HepG2 (cell line): ENCODE data around the gene NAT14. TPM values are rescaled to one million over a fixed set of nuclear protein-coding genes. Genes with fewer than 3 reads are reported as not detected.
A peak's percentile ranks its signal among the peaks of the same experiment; 100 is the strongest.

Experiments used
- ATAC-seq: fragments of 200-7000 bp; cut with Tn5 transposase; 3 replicates; pipeline ENCODE4 v1.9.1; 2020; ENCODE audit warnings: mild to moderate bottlenecking, moderate library complexity
- BruUV-seq: library from RNA; stranded (reverse); fragments of 400-500 nt; replicated peaks from 2 replicates; lab custom pipeline; 2021; lab: Mats Ljungman, UMichigan
- CTCF ChIA-PET: fragments of 300-600 bp; formaldehyde crosslinking; extraction: SDS; loops from one replicate; lab custom pipeline; 2021; ENCODE audit warnings: low total read pairs, inconsistent platforms, low intra/inter-chr PET ratio; lab: Yijun Ruan, JAX
- POLR2A ChIA-PET: fragments of 350-600 bp; sonication (Branson Sonifier 250); formaldehyde crosslinking; loops from one replicate; lab custom pipeline; 2020; ENCODE audit warnings: antibody characterized with exemption, inconsistent platforms; lab: Yijun Ruan, JAX
- DNase-seq: peaks from one replicate; pipeline ENCODE4 v3.0.0-alpha.2; 2015; ENCODE audit warnings: low spot score
- FAIRE-seq: peaks from 3 replicates; lab custom pipeline; 2011; peaks lifted over from hg19 to GRCh38; lab: Jason Lieb, UNC
- H2AFZ ChIP-seq: one replicate; pipeline ENCODE4 v1.6.1; 2011; ENCODE audit warnings: low read length, inconsistent platforms
- H3K27ac ChIP-seq: fragments of 300-600 bp; 3 replicates; pipeline ENCODE4 v1.8.0; 2011; ENCODE audit warnings: mixed run types, mild to moderate bottlenecking, mixed read lengths, low read length, inconsistent platforms; ENCODE audit not compliant: insufficient read depth; ENCODE audit errors: extremely low read length
- H3K27me3 ChIP-seq, 2 experiments: fragments of 200-600 bp in 1 of 2; 2 replicates in 1 of 2; 3 replicates in 1 of 2; pipeline versions ENCODE4 v1.6.0 to v1.8.0; 2011; ENCODE audit warnings: low read length in 2 of 2, mild to moderate bottlenecking in 2 of 2, moderate library complexity in 2 of 2, inconsistent platforms in 1 of 2; ENCODE audit not compliant: insufficient read depth in 2 of 2, control insufficient read depth in 1 of 2
- H3K36me3 ChIP-seq, 2 experiments: fragments of 200-600 bp in 1 of 2; replicated peaks in 1 of 2; 2 replicates in 1 of 2; 3 replicates in 1 of 2; pipeline versions ENCODE4 v1.5.1 to v1.8.0; 2011; ENCODE audit warnings: low read length in 2 of 2, inconsistent platforms in 1 of 2; ENCODE audit not compliant: insufficient read depth in 2 of 2, control insufficient read depth in 1 of 2
- H3K4me1 ChIP-seq: 2 replicates; pipeline ENCODE4 v1.5.1; 2012; ENCODE audit warnings: low read length, inconsistent platforms; ENCODE audit not compliant: insufficient read depth
- H3K4me2 ChIP-seq: 2 replicates; pipeline ENCODE4 v1.6.0; 2011; ENCODE audit warnings: low read depth, low read length, inconsistent platforms
- H3K4me3 ChIP-seq, 3 experiments: fragments of 200-600 bp in 1 of 3; sonication (generic), shearing (Covaris generic) in 1 of 3; replicated peaks in 1 of 3; 2 replicates each; pipeline ENCODE4 v1.5.1; 2011 to 2016; ENCODE audit warnings: low read length in 3 of 3, inconsistent platforms in 2 of 3, low read depth in 2 of 3, mild to moderate bottlenecking in 2 of 3, control low read depth in 1 of 3, mixed read lengths in 1 of 3; ENCODE audit not compliant: insufficient read depth in 1 of 3
- H3K79me2 ChIP-seq: one replicate; pipeline ENCODE4 v1.6.1; 2011; ENCODE audit warnings: low read length, inconsistent platforms; ENCODE audit not compliant: insufficient read depth
- H3K9ac ChIP-seq: 2 replicates; pipeline ENCODE4 v1.6.0; 2011; ENCODE audit warnings: mild to moderate bottlenecking, low read depth, low read length, inconsistent platforms; ENCODE audit not compliant: insufficient read depth
- H3K9me3 ChIP-seq: 2 replicates; pipeline ENCODE4 v1.5.1; 2012; ENCODE audit warnings: mild to moderate bottlenecking, low read length
- H4K20me1 ChIP-seq: 2 replicates; pipeline ENCODE4 v1.6.0; 2011; ENCODE audit warnings: inconsistent platforms, mild to moderate bottlenecking, low read length, moderate library complexity; ENCODE audit not compliant: insufficient read depth
- ARNT ChIP-seq: fragments of 450-650 bp; IDR thresholded peaks from 2 replicates; pipeline ENCODE4 v1.6.1; 2017
- CBFB ChIP-seq: sonication (generic); formaldehyde crosslinking; IDR thresholded peaks from 2 replicates; pipeline ENCODE4 v1.4.0; 2020; ENCODE audit warnings: missing genetic modification reagents
- IRX3 ChIP-seq: sonication (generic); formaldehyde crosslinking; IDR thresholded peaks from 2 replicates; pipeline ENCODE4 v1.8.1; 2023; ENCODE audit warnings: mild to moderate bottlenecking, low read depth, missing genetic modification reagents, borderline replicate concordance
- MEIS2 ChIP-seq: sonication (generic); formaldehyde crosslinking; IDR thresholded peaks from 2 replicates; pipeline ENCODE4 v1.9.0; 2021; ENCODE audit warnings: mild to moderate bottlenecking, missing genetic modification reagents
- PRMT3 ChIP-seq: sonication (generic); formaldehyde crosslinking; IDR thresholded peaks from 2 replicates; pipeline ENCODE4 v1.8.1; 2022; ENCODE audit warnings: low read depth, mild to moderate bottlenecking, moderate library complexity, missing genetic modification reagents, borderline replicate concordance
- RBM22 ChIP-seq: fragments of 200-400 bp; formaldehyde crosslinking; optimal IDR thresholded peaks from 2 replicates; pipeline ENCODE3; 2017; ENCODE audit warnings: mild to moderate bottlenecking, low read length, moderate library complexity
- RFX5 ChIP-seq: IDR thresholded peaks from 2 replicates; pipeline ENCODE4 v1.6.1; 2011; ENCODE audit warnings: low read depth, low read length, improper control_type of control experiment
- SALL1 ChIP-seq: sonication (generic); formaldehyde crosslinking; IDR thresholded peaks from 2 replicates; pipeline ENCODE4 v1.8.0; 2022; ENCODE audit warnings: mild to moderate bottlenecking, missing genetic modification reagents
- SAP130 ChIP-seq: IDR thresholded peaks from 2 replicates; pipeline ENCODE4 v1.6.1; 2016; ENCODE audit warnings: low read depth
- SOX6 ChIP-seq, 2 experiments: fragments of 450-650 bp in 1 of 2; sonication (generic) in 1 of 2; formaldehyde crosslinking in 1 of 2; IDR thresholded peaks; 2 replicates each; pipeline versions ENCODE4 v1.4.0 to v1.6.1; 2017 to 2020; ENCODE audit warnings: antibody characterized with exemption in 1 of 2, mild to moderate bottlenecking in 1 of 2, missing genetic modification reagents in 1 of 2
- ZBTB14 ChIP-seq: sonication (generic); formaldehyde crosslinking; IDR thresholded peaks from 2 replicates; pipeline ENCODE4 v1.4.0; 2020; ENCODE audit warnings: missing genetic modification reagents
- ZBTB7A ChIP-seq: sonication (generic); formaldehyde crosslinking; IDR thresholded peaks from 2 replicates; pipeline ENCODE4 v1.8.0; 2022; ENCODE audit warnings: mild to moderate bottlenecking, missing genetic modification reagents
- ZNF121 ChIP-seq: sonication (generic); formaldehyde crosslinking; IDR thresholded peaks from 2 replicates; pipeline ENCODE4 v1.5.0; 2020; ENCODE audit warnings: mild to moderate bottlenecking, missing genetic modification reagents
- ZNF547 ChIP-seq: sonication (generic); formaldehyde crosslinking; IDR thresholded peaks from 2 replicates; pipeline ENCODE4 v1.5.1; 2020; ENCODE audit warnings: mild to moderate bottlenecking, missing genetic modification reagents
- ZNF83 ChIP-seq: sonication (generic); formaldehyde crosslinking; IDR thresholded peaks from 2 replicates; pipeline ENCODE4 v1.4.0; 2020; ENCODE audit warnings: missing genetic modification reagents, mild to moderate bottlenecking, borderline replicate concordance
- ZZZ3 ChIP-seq: sonication (generic); formaldehyde crosslinking; IDR thresholded peaks from 2 replicates; pipeline ENCODE4 v1.4.0; 2020; ENCODE audit warnings: missing genetic modification reagents, mild to moderate bottlenecking, borderline replicate concordance
- WGBS: methylation state at CpG from one replicate; pipeline ENCODE4 v1.1.6; 2017; ENCODE audit warnings: low lambda C conversion rate; 5-methylcytosine and 5-hydroxymethylcytosine counted together
- in situ Hi-C: cut with HindIII; loops from 2 replicates; pipeline ENCODE4 v1.10.0; 2017; ENCODE audit warnings: low pct_unique_long_range_greater_than_20kb; ENCODE audit not compliant: extremely low pct_ligation_motif_present
- intact Hi-C: fragments of 100-400 bp; cut with micrococcal nuclease; formaldehyde crosslinking; loops from one replicate; pipeline ENCODE4 v1.10.0; 2022; ENCODE audit not compliant: unreplicated experiment
- polyA plus RNA-seq, 8 experiments: library from polyadenylated mRNA; depleted of rRNA in 3 of 8; stranded (reverse) in 7 of 8; unstranded in 1 of 8; fragments of >200 nt; fragmentation: Illumina TruSeq in 4 of 8; extraction: Trizol in 4 of 8; gene quantifications; 2 replicates each; pipeline versions ENCODE4 v1.2.1 to v1.2.3, GENCODE V29; 2011 to 2016; ENCODE audit warnings: low read depth in 4 of 8, missing spikeins in 1 of 8, mixed read lengths in 1 of 8; ENCODE audit not compliant: insufficient read depth in 1 of 8
- total RNA-seq, 5 experiments: library from RNA; depleted of rRNA; stranded (reverse); fragments of >200 nt; fragmentation: Illumina TruSeq; extraction: Trizol; gene quantifications; 2 replicates each; pipeline ENCODE4 v1.2.3, GENCODE V29; 2016; ENCODE audit warnings: low read depth in 1 of 5
- TF ChIP-seq, protein P1 (sequence below): sonication (generic); formaldehyde crosslinking; IDR thresholded peaks from 2 replicates; pipeline ENCODE4 v1.5.0; 2020; ENCODE audit warnings: mild to moderate bottlenecking, missing genetic modification reagents
- TF ChIP-seq, protein P2 (sequence below): sonication (generic); formaldehyde crosslinking; IDR thresholded peaks from 2 replicates; pipeline ENCODE4 v1.5.1; 2020; ENCODE audit warnings: missing genetic modification reagents, mild to moderate bottlenecking, borderline replicate concordance

The NAT14 gene
- total and polyA plus RNA-seq, 2 of the 13 experiments (the other 11 are each of a cell fraction or from before 2014, with no cell fraction given): 20.7 to 22.3 TPM

DNA sequence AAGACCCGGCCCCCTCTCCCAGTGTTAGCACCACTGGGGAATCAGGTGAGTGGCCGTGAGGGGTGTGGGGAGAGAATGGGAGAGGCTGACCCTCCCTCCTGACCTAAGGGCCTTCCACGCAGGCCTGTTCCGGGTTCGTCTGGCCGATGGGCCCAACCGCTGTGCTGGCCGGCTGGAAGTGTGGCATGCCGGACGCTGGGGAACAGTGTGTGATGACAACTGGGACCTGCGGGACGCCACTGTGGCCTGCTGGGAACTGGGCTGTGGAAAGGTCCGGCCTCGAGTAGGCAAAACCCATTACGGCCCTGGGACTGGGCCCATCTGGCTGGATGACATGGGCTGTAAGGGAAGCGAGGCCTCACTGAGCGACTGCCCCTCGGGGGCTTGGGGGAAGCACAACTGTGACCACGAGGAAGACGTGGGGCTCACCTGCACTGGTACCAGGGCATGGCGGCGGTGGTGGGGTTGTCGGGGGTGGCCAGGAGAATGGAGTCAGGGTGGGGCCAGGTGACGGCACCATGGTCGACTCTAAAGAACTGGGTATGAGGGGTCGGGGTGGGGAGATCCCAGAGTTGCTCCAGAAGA lies 15.5 kb downstream of the NAT14 start (continued):
- TF ChIP-seq ZNF547: no peak

- no peak for FAIRE-seq
- H3K36me3 ChIP-seq: no peaks in the 10 kb centered on the region
- no TSS peak for BruUV-seq
- H3K9ac ChIP-seq: no peak overlapping the region
- peaks cover 6 to 54% of the 10 kb centered on the region in 2 experiments for H3K27me3 ChIP-seq
- ATAC-seq: no peak
- TF ChIP-seq ZBTB14 (CRISPR knock-in tag) (no peak), ZBTB7A (no peak), RBM22 (no peak), CBFB (no peak), ZZZ3 (CRISPR knock-in tag) (no peak), SAP130 (CRISPR knock-in tag) (no peak), IRX3 (CRISPR knock-in tag) (no peak), PRMT3 (CRISPR knock-in tag) (no peak), ZNF121 (CRISPR knock-in tag) (peak; percentile 76), MEIS2 (CRISPR knock-in tag) (no peak), ZNF83 (CRISPR knock-in tag) (no peak), SOX6 (IDR thresholded peaks at IDR 0.05) (0 out of 2 replicates have a peak, but pooled peaks have one; percentile 24), SOX6 (CRISPR knock-in tag; IDR thresholded peaks at IDR 0.05) (no peak), ARNT (no peak), RFX5 (no peak), SALL1 (CRISPR knock-in tag) (no peak)
- TF ChIP-seq, protein P1, sequence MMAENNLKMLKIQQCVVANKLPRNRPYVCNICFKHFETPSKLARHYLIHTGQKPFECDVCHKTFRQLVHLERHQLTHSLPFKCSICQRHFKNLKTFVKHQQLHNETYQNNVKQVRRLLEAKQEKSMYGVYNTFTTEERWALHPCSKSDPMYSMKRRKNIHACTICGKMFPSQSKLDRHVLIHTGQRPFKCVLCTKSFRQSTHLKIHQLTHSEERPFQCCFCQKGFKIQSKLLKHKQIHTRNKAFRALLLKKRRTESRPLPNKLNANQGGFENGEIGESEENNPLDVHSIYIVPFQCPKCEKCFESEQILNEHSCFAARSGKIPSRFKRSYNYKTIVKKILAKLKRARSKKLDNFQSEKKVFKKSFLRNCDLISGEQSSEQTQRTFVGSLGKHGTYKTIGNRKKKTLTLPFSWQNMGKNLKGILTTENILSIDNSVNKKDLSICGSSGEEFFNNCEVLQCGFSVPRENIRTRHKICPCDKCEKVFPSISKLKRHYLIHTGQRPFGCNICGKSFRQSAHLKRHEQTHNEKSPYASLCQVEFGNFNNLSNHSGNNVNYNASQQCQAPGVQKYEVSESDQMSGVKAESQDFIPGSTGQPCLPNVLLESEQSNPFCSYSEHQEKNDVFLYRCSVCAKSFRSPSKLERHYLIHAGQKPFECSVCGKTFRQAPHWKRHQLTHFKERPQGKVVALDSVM (CRISPR knock-in tag): peak; percentile 41; the same call in 1 of the 2 replicates
- TF ChIP-seq, protein P2, sequence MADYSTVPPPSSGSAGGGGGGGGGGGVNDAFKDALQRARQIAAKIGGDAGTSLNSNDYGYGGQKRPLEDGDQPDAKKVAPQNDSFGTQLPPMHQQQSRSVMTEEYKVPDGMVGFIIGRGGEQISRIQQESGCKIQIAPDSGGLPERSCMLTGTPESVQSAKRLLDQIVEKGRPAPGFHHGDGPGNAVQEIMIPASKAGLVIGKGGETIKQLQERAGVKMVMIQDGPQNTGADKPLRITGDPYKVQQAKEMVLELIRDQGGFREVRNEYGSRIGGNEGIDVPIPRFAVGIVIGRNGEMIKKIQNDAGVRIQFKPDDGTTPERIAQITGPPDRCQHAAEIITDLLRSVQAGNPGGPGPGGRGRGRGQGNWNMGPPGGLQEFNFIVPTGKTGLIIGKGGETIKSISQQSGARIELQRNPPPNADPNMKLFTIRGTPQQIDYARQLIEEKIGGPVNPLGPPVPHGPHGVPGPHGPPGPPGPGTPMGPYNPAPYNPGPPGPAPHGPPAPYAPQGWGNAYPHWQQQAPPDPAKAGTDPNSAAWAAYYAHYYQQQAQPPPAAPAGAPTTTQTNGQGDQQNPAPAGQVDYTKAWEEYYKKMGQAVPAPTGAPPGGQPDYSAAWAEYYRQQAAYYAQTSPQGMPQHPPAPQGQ (CRISPR knock-in tag): no peak
- TF ChIP-seq, all 625 proteins: peak for 3
- ChIA-PET POLR2A (no interaction called here), CTCF (no interaction called here)
- no peak overlapping the region for H2AFZ ChIP-seq
- H3K79me2 ChIP-seq: no peaks in the 10 kb centered on the region
- no peak overlapping the region for H3K4me2 ChIP-seq
- H3K4me3 ChIP-seq: no peak overlapping the region
- peaks cover 11% of the 10 kb centered on the region; the same call in 1 of the 2 replicates for H3K4me1 ChIP-seq
- WGBS: 37% methylated on average over 7 of the region's 9 CpGs
- no peaks in the 10 kb centered on the region for H4K20me1 ChIP-seq
- no peak overlapping the region for H3K27ac ChIP-seq
- in situ Hi-C loops (no loop called here), intact Hi-C loops (no loop called here)
- no peaks in the 10 kb centered on the region for H3K9me3 ChIP-seq
- no peak for DNase-seq
Observed at GRCh38 chr19:55502197-55502952, 17.4 kb downstream of the NAT14 start.
